Suprapubic skin (tissue), 4 donors: Measurements from ENCODE around the gene FKBP5.
"Not testable (repeated sequence)": the region's sequence is repeated elsewhere in the genome, so short reads cannot be mapped to it uniquely, and the experiment has no call there.

Experiments used
- CTCF ChIP-seq, 2 donors: fragments of 200-600 bp in 1 of 2; fragments of 450-650 bp in 1 of 2; sonication (generic) in 1 of 2; IDR thresholded peaks; one replicate each; pipeline ENCODE4 v1.5.1; 2016 to 2019; ENCODE audit warnings: antibody characterized with exemption in 2 of 2, mild to moderate bottlenecking in 1 of 2, moderate library complexity in 1 of 2
- POLR2A ChIP-seq, 2 donors: fragments of 450-650 bp; IDR thresholded peaks; one replicate each; pipeline ENCODE4 v1.6.1; 2017; ENCODE audit warnings: antibody characterized with exemption in 2 of 2, mild to moderate bottlenecking in 2 of 2, moderate library complexity in 2 of 2
- POLR2AphosphoS5 ChIP-seq, 3 donors: sonication (generic); formaldehyde crosslinking; IDR thresholded peaks; one replicate each; pipeline ENCODE4 v1.6.1; 2017; ENCODE audit warnings: antibody characterized with exemption in 3 of 3

- not testable (repeated sequence) for TF ChIP-seq CTCF, POLR2A, POLR2AphosphoS5 (IDR thresholded peaks at IDR 0.05)
Observed at GRCh38 chr6:35670453-35670852, 18.3 kb downstream of the FKBP5 start.
